GM19351 (cell line): ENCODE data around the gene CYP26A1.

Source experiments
- ATAC-seq: cut with Tn5 transposase; IDR thresholded peaks from one replicate; pipeline ENCODE4 v1.9.1; 2021; ENCODE audit warnings: mild to moderate bottlenecking, moderate library complexity; ENCODE audit not compliant: unreplicated experiment

CYP26A1 gene, protein sequence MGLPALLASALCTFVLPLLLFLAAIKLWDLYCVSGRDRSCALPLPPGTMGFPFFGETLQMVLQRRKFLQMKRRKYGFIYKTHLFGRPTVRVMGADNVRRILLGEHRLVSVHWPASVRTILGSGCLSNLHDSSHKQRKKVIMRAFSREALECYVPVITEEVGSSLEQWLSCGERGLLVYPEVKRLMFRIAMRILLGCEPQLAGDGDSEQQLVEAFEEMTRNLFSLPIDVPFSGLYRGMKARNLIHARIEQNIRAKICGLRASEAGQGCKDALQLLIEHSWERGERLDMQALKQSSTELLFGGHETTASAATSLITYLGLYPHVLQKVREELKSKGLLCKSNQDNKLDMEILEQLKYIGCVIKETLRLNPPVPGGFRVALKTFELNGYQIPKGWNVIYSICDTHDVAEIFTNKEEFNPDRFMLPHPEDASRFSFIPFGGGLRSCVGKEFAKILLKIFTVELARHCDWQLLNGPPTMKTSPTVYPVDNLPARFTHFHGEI

DNA sequence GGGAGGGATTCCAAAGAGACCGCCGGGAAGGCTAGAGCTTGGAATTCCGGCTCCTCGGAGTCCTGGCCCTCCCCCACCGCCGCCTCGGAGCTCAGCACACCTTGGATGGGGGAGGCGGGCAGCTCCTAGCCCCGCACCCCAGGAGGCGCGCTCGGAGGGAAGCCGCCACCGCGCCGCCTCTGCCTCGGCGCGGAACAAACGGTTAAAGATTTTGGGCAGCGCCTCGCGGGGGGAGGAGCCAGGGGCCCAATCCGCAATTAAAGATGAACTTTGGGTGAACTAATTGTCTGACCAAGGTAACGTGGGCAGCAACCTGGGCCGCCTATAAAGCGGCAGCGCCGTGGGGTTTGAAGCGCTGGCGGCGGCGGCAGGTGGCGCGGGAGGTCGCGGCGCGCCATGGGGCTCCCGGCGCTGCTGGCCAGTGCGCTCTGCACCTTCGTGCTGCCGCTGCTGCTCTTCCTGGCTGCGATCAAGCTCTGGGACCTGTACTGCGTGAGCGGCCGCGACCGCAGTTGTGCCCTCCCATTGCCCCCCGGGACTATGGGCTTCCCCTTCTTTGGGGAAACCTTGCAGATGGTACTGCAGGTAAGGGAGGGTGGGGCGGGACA lies at the start of gene CYP26A1:
TSS of gene CYP26A1 (plus strand) at position 355 of the 608 bp plus-strand sequence. CDS start at position 397, 42 bp downstream.
- ATAC-seq = no peak

DNA sequence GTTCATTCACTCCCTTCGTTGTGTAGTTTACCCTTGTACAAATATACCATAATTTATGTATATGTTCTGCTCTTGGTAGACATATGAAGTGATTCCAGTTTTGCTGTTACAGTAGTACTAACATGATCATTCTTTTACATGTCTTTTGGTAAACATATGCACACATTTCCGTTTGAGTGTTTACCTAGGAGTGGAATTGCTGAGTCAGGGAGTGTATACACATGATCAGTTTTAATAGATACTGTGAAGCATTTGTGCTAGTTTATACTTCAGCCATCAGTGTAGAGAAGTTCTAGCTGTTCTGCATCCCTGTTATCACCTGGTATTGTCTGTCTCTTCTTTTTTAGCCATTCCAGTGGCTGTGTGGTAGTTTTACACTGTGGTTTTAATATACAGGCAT lies 47.6 kb upstream of the CYP26A1 start:
- ATAC-seq = no peak

DNA sequence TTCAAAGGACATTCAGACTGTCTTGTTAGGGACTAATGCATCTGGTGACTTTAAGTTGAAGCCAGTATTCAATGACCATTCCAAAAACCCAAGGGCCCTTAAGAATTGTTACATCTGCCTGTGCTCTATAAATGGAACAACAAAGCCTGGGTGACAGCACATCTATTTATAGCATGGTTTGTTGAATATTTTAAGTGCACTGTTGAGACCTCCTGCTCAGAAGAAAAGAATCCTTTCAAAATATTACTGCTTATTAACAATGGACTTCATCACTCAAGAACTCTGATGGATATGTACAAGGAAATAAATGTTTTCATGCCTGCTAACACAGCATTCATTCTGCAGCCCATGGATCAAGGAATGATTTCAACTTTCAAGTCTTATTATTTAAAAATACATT lies 46.2 kb upstream of the CYP26A1 start:
- no peak for ATAC-seq

DNA sequence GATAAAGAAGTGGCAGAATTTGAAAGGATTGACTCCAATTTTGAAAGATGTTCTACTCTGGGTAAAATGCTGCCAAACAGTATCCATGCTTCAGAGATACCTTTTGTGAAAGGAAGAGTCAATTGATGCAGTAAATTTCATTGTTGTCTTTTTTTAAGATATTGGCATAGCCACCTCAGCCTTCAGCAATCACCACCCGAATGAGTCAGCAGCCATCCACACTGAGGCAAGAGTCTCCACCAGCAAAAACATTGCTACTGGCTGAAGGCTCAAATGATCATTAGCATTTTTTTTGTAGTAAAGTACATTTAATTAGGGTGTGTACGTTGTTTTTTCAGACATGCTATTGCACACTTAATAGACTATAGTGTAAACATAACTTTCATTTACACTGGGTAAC lies 44.8 kb upstream of the CYP26A1 start:
- no peak for ATAC-seq

DNA sequence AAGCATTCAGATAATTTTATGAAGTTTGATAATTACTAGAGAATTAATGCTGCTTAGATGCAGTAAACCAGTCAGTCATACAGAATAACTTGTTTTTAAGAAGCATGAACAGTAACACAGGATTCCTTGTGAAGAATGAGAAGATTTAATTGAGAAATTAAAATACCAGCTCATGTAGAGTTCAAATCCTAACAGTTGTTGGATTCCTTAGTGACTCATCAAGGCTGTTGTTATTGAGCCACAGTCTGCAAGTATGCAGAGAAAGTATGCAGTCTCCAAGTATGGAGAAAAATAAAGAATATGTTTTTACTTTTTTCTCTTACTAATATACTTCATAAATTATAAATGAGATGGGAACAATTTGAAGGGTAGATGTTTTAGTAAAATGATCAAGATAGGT lies 43.3 kb upstream of the CYP26A1 start:
- no peak for ATAC-seq

DNA sequence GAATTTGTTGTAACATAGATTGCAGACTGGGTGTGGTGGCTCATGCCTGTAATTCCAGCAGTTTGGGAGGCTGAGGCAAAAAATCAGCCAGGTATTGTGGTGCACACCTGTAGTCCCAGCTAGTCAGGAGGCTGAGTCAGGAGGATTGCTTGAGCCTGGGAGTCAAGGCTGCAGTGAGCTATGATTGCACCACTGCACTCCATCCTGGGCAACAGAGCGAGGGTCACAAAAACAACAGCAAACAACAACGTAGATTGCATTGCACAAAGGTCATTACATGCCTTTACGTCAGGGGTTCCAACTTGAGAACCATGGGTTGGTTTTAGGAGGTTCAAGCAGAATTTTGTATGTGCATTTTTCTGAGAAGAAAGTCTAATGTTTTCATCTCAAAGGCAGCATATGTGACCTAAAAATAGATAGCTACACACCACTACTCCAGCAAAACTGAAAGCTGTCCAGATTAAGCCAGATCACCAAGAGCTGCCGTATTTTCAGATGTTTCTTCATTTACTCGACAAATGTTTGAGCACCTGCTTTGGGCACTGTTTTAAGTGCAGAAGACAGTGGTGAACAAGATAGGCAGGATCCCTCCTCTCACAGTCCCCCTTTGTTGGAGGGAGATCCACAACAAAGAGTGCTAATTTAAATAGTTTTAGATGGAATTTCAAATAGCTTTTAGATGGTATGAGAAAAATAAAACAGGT lies 41.4 kb upstream of the CYP26A1 start:
- ATAC-seq = no peak

DNA sequence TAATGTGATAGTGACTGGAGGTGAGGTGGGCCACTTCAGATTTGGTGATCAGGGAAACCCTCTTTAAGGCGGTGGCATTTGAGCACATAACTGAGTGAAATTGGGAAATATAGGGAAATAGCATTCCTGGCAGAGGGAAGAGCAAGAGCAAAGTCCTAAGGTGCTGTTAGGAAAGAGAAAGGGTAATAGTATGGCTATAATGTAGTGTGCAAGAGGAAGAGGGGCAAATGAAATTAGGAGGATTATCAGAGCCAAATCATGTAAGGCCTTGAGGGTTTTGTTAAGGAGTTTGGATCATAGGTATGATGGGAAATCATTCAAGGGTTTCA lies 40.9 kb upstream of the CYP26A1 start:
- no peak for ATAC-seq

DNA sequence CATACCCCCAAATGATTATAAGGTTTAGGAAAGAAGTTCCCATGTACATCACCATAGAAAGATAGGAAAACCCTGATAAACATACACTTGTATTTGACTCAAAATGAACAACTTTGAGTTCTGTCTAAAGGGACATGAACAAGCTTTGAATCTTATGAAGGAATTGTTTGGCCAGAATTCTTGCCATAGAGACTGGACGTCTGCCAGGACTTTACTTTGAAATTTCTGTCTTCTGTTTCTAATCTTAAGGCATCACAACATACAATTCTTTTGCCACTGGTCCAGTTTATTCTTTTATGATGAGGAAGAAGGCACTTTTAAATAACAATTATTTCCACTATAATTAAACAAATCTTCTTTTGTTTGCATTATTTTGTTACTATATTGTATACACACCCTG lies 39.3 kb upstream of the CYP26A1 start:
- ATAC-seq = no peak

DNA sequence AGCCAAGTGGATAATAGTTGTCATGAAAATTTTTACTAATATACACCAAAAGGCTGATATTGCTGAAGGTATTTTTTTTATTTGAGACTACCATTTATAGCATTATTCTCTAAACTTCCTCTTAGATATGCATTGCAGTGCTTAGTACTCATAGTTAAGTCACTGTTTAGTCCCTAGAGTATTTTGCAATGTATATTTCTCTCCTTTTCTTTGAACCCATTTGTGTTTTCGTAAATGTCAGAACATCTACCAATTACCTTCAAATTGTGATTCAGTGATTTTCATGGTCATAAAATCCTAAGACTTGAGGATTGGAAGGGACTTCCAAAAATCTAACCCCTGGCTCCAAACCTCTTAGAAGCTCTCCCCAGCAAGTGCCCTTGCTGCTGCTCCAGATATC lies 34.6 kb upstream of the CYP26A1 start:
- ATAC-seq = no peak

DNA sequence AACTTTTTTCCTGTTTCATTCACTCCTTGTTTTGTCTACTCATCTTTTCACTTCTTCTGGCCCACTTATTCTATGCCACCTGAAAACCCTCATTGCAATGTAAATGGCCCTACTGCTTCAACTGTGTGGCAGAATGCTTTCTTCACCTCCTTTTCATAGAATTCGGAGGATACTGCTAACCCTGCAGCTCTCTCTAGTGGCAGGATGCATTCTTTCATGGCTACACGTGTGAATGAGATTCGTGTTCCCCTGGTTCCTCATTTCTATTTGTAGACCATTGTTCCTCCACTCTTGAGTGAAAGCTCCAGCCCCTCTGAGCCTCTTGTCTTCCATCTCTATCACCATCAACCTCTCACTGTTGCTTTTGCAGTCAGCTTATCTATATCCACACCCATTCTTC lies 34.0 kb upstream of the CYP26A1 start:
- ATAC-seq = peak; percentile 44

DNA sequence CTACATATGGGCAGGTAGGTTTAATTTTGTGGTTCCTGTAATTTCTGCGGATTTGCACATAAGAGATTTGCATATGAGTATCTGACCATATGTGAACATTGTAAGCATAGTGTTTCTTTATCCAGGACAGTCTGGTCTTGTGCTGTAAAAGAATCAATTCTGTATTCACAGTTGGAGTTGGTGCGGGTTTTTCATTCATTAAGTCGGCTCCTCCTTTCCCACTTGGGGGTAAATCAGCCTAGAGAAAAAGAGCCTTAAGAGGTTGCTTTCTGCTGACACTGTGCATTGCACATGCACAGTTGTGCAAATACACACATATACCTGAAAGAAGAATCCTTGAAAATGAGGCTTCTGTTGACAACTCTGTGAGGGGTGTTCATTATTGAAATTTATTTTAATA lies 19.2 kb upstream of the CYP26A1 start:
- no peak for ATAC-seq

DNA sequence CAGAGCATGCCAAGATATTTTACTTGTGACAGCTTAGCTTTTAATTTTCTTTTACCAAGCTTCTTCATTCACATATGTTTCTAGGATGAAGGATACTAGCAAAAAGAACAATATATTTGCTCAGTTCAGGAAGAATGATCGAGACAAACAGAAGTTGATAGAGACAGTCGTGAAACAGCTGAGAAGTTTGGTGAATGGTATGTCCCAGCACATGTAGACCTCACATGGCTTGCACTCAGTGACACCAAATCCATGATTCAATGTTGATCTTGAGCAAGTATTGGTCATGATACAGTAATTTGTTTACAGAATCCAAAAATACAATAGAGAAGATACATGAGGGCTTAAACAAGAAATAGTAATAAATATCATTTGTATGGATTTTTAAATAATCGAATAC lies 15.6 kb upstream of the CYP26A1 start:
- no peak for ATAC-seq

DNA sequence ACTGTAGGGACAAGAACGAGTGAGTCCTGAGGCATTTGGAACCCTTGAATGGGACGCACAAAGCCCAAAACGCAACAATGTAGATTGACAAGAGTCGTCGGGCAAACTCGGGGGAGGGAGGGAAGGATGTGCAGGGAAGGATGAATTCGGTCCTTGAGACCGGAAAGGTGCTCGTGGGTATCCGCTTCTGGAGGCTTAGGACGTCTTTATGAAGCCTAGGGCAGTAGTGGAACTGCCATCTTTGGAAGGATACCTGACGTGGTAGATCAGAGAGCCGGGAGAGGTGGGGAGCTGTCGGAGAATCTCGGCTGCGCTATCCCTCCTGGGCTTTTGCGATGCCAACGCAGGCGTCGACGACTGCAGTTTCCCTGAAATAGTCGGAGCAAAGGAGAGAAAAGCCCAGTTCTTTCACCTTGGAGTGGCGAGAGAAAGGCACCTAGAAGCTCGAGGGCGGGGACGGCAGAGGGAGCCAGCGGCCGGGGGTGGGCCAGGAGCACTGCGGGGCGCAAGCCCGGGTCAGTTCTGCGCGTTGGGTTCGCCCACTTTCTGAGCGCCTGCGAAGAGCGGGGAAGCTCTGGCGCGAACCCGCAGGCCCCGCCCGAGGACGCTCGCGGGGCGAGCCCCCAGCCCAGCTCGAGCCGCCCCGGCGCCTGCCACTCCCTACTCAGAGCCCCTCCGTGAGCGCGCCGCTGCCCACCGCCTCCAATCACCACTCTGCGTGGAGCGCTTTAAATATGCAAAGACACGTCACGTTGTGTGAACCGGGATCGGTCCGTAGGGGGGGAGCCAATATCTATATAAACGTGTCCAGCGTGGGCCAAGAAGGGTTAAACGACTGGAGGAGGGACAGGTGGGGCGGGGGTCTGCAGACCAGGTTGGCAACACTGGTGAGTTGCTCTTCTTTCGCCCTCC lies 13.5 kb upstream of the CYP26A1 start, which contains the start of gene CYP26C1:
TSS of gene CYP26C1 (plus strand) at position 824 of the 912 bp plus-strand sequence. CDS start 466 bp downstream, outside the sequence.
- ATAC-seq = no peak

DNA sequence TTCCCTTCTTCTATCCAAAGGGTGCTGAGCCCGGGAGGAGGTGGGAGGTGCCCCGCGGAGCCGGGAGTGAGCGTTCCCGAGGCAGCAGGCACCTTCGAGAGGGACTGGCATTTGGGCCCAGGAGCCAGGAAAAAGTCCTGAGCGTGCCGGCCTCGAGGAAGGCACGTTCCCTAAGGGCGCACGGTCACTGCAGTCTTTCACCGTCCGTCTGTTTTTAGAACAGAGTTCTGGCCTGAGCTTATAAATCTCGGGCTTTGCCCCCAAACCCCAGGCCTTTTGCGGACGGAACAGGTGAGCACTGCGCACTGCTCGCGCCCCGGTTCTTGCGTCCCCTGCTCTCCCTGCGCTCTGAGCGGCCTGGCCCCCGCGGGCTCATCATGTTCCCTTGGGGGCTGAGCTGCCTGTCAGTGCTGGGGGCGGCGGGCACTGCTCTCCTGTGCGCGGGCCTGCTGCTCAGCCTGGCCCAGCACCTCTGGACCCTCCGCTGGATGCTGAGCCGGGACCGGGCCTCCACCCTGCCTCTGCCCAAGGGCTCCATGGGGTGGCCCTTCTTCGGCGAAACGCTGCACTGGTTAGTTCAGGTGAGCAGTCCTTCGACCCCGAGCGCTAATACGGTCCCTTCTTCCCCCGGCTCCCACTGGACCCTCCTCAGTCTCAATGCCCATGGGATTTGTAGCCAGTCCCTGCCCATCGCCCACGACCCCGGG lies 12.7 kb upstream of the CYP26A1 start:
- no peak for ATAC-seq

DNA sequence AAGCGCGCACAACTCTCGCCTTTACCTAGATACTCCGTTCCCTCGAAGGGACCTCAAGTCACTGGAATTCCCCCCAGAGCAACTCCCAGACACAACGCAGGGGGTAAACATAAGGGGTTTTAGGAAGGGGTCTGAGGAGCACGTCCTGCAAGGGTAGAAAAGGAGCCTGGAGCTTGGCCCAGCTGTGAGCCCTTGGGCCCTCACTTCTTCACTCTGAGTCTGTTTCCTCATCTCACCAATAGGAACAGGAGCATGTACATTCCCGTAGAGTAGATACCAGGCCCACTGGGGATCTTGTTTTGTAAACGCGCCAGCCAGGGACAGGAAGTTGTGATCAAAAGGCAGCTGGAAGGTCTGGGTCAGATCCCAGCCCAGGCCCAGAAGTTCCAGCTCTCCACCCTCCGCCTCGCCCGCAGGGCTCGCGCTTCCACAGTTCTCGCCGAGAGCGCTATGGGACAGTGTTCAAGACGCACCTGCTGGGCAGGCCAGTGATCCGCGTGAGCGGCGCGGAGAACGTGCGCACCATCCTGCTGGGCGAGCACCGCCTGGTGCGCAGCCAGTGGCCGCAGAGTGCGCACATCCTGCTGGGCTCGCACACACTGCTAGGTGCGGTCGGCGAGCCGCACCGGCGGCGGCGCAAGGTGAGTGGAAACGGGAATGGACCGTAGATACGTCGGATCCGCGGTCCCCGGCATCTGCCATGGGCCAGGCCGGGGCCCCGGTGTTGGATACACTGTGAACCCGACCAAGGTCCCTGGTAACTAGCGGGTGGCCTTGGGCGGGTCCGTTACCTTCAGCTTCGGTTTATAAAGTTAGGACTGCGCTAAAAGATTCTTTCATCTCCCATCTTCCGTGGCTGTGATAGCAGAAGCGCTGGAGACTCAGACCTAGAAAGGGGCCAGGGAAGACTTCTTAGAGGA lies 11.8 kb upstream of the CYP26A1 start:
- ATAC-seq = no peak

DNA sequence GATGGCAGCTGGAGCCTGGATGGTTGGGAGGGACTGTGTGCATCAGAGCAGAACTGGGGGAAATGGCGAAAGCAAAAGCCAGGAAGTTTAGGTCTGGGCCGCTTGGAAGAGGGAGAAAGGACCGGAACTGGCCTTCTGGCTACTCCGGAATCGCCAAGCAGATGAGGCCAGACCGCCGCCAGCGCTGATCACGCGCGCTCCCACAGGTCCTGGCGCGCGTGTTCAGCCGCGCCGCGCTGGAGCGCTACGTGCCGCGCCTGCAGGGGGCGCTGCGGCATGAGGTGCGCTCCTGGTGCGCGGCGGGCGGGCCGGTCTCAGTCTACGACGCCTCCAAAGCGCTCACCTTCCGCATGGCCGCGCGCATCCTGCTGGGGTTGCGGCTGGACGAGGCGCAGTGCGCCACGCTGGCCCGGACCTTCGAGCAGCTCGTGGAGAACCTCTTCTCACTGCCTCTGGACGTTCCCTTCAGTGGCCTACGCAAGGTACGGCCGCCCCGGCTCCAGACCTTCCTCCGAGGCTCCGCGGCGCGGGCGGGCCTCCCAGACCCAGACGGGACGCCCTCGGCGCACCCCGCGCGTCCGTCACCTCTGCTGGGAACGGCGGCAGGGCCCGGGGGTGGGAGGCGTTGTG lies 11.1 kb upstream of the CYP26A1 start:
- peak; percentile 68 for ATAC-seq

DNA sequence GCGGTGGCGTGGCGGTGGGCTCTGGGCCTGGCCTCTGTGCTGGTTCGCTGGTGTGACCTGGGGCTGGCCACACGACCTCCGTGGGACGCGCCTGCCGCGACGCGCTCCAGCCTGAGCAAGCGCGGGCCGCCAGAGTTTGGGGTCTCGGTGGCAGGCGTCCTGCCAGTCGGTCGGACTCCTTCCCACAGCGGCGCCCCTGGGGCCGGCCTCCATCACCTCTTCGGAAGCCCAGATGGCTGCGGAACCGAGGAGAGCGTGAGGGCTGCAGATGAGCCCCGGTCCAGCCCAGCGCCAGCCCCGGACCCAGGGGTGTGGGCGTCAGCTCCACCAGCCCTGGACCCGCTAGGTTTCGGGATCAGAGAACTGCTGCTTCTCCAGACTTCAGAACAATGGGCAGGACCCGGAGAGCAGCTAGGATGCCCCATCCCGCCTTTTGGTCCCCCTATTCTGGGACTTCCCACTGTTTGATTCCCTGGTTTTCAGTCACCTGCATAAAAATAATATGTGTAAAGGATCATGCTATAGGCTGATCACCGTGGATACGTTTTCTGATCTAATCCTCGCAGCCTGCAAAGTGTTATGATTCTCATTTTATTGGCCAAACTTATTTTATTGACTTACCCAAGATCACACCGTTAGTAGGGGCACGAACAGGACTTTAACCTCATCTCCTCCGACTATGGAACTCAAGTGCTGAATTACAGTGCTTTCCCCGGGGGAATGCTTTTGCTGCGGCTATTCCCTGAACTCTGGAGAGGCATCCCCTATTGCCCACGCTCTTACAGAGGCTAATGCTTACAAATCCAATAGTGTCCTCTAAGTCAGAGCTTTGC lies 10.3 kb upstream of the CYP26A1 start:
- ATAC-seq = no peak
